Activated CD8-positive, alpha-beta memory T cell treated with anti-CD3 and anti-CD28 coated beads, Interleukin-2, amount 50 U/mL, for 4 hours (primary cell): ENCODE results near the gene GJC2.

Experiments
- DNase-seq: peaks from one replicate; pipeline ENCODE4 v3.0.0-alpha.2; 2020

The GJC2 gene

GRCh38 chr1:228194921-228195812 is 45.4 kb downstream of the GJC2 start:
- DNase-seq = no peak

GRCh38 chr1:228197555-228198147 is 47.9 kb downstream of the GJC2 start:
- no peak for DNase-seq

- DNase-seq = no peak
Observed at GRCh38 chr1:228198977-228199590, 49.4 kb downstream of the GJC2 start.

- DNase-seq = no peak
Observed at GRCh38 chr1:228204958-228205357, 55.2 kb downstream of the GJC2 start.

GRCh38 chr1:228205526-228206436 is 56.1 kb downstream of the GJC2 start:
- no peak for DNase-seq

GRCh38 chr1:228206582-228207351 is 57.0 kb downstream of the GJC2 start:
- DNase-seq = no peak

GRCh38 chr1:228207381-228207810 is 57.7 kb downstream of the GJC2 start:
- no peak for DNase-seq

GRCh38 chr1:228207851-228208821 is 58.4 kb downstream of the GJC2 start, which contains the start of gene OBSCN:
Gene OBSCN (plus strand): TSS chr1:228208044. CDS start chr1:228211784, 3,740 bp downstream.
- no peak for DNase-seq

- no peak for DNase-seq
Observed at GRCh38 chr1:228208831-228209551, 59.3 kb downstream of the GJC2 start.
